CD4-positive, CD25-positive, alpha-beta regulatory T cell (primary cell): Measurements from ENCODE around the gene MIX23. TPM values are rescaled to one million over a fixed set of nuclear protein-coding genes. Genes with fewer than 3 reads are reported as not detected.

Experiments used
- ATAC-seq, 2 donors: fragments of 150-1000 bp; cut with Tn5 transposase; one replicate each; pipeline ENCODE4 v1.10.0; 2021; ENCODE audit warnings: low read depth in 2 of 2, moderate number of reproducible peaks in 2 of 2, moderate library complexity in 1 of 2
- DNase-seq, 3 donors: peaks; one replicate each; pipeline versions ENCODE4 v3.0.0 to v3.0.0-alpha.2; 2012 to 2022; ENCODE audit warnings: mixed read lengths in 1 of 3
- H3K27ac ChIP-seq: one replicate; pipeline ENCODE4 v1.7.0; 2013; ENCODE audit warnings: mild to moderate bottlenecking, low read length; ENCODE audit not compliant: insufficient read depth, poor library complexity, severe bottlenecking
- H3K27me3 ChIP-seq: one replicate; pipeline ENCODE4 v1.7.0; 2013; ENCODE audit warnings: low read length; ENCODE audit not compliant: control insufficient read depth, insufficient read depth
- H3K36me3 ChIP-seq: one replicate; pipeline ENCODE4 v1.7.0; 2013; ENCODE audit warnings: mild to moderate bottlenecking, low read length, moderate library complexity; ENCODE audit not compliant: control insufficient read depth, insufficient read depth
- H3K4me1 ChIP-seq: 2 replicates; pipeline ENCODE4 v1.7.0; 2013; ENCODE audit warnings: mild to moderate bottlenecking, low read length; ENCODE audit not compliant: insufficient read depth, control insufficient read depth, poor library complexity, severe bottlenecking
- H3K4me3 ChIP-seq: one replicate; pipeline ENCODE4 v1.7.0; 2013; ENCODE audit warnings: low read depth, mild to moderate bottlenecking, low read length, moderate library complexity
- H3K9me3 ChIP-seq, 2 experiments: 1 replicate in 1 of 2; 2 replicates in 1 of 2; pipeline ENCODE4 v1.7.0; 2013; ENCODE audit warnings: low read length in 2 of 2, mild to moderate bottlenecking in 1 of 2, moderate library complexity in 1 of 2; ENCODE audit not compliant: control insufficient read depth in 2 of 2
- H3K27ac Mint-ChIP-seq, 3 donors: one replicate each; pipeline ENCODE4 v1.8.0; 2020 to 2022; ENCODE audit warnings: mild to moderate bottlenecking in 3 of 3, mixed read lengths in 3 of 3, moderate library complexity in 2 of 3
- H3K27me3 Mint-ChIP-seq: one replicate; pipeline ENCODE4 v1.8.0; 2022; ENCODE audit warnings: mild to moderate bottlenecking, mixed read lengths
- H3K36me3 Mint-ChIP-seq: one replicate; pipeline ENCODE4 v1.8.0; 2020; ENCODE audit warnings: mixed read lengths
- H3K4me1 Mint-ChIP-seq, 4 donors: one replicate each; pipeline ENCODE4 v1.8.0; 2020 to 2022; ENCODE audit warnings: mixed read lengths in 4 of 4, mild to moderate bottlenecking in 1 of 4
- H3K4me3 Mint-ChIP-seq, 4 donors: one replicate each; pipeline ENCODE4 v1.8.0; 2020 to 2022; ENCODE audit warnings: mild to moderate bottlenecking in 4 of 4, mixed read lengths in 4 of 4, moderate library complexity in 3 of 4
- H3K9me3 Mint-ChIP-seq, 7 donors: one replicate each; pipeline ENCODE4 v1.8.0; 2020 to 2022; ENCODE audit warnings: mixed read lengths in 7 of 7, mild to moderate bottlenecking in 3 of 7, moderate library complexity in 2 of 7
- polyA plus RNA-seq, 4 donors: library from polyadenylated mRNA; unstranded; fragments of 300-500 nt; fragmentation: Illumina TruSeq; gene quantifications; one replicate each; pipeline ENCODE4 v1.2.3, GENCODE V29; 2021
- total RNA-seq: library from RNA; stranded (reverse); gene quantifications from one replicate; pipeline ENCODE4 v1.2.3, GENCODE V29; 2022

MIX23 gene
- total and polyA plus RNA-seq, 5 donors from 2014 or later = 14.1 to 33.1 (median 23.5) TPM

- DNase-seq (no peak), ATAC-seq (no peak)
- Mint-ChIP-seq H3K27ac (peak overlapping the region in 1 of 3 donors; percentile 95), H3K27me3 (no peaks in the 10 kb centered on the region), H3K4me3 (no peak overlapping the region), H3K4me1 (peaks cover 0 to 2% (median 0%) of the 10 kb centered on the region in 4 donors), H3K36me3 (peaks cover 24% of the 10 kb centered on the region), H3K9me3 (no peaks in the 10 kb centered on the region)
- Histone ChIP-seq H3K4me3 (no peak overlapping the region), H3K9me3 (no peaks in the 10 kb centered on the region), H3K4me1 (no peaks in the 10 kb centered on the region), H3K27ac (no peak overlapping the region), H3K36me3 (peaks cover 53% of the 10 kb centered on the region), H3K27me3 (no peaks in the 10 kb centered on the region)
These were observed 20.5 kb upstream of the MIX23 start for GRCh38 chr3:122403489-122403888.

GRCh38 chr3:122398920-122399319 lies 15.9 kb upstream of the MIX23 start:
- H3K27ac Mint-ChIP-seq = no peak overlapping the region
- H3K4me3 Mint-ChIP-seq = no peak overlapping the region
- no peak overlapping the region for H3K4me3 ChIP-seq
- no peaks in the 10 kb centered on the region for H3K27me3 Mint-ChIP-seq
- ATAC-seq (no peak), DNase-seq (no peak)
- peaks cover 0 to 10% (median 4%) of the 10 kb centered on the region in 4 donors for H3K4me1 Mint-ChIP-seq
- peaks cover 13% of the 10 kb centered on the region for H3K36me3 ChIP-seq
- H3K9me3 ChIP-seq = no peaks in the 10 kb centered on the region
- H3K4me1 ChIP-seq = no peaks in the 10 kb centered on the region
- H3K9me3 Mint-ChIP-seq = no peaks in the 10 kb centered on the region
- no peak overlapping the region for H3K27ac ChIP-seq
- H3K27me3 ChIP-seq = no peaks in the 10 kb centered on the region
- peaks cover 23% of the 10 kb centered on the region for H3K36me3 Mint-ChIP-seq

- peaks cover 12% of the 10 kb centered on the region for H3K36me3 Mint-ChIP-seq
- H3K9me3 ChIP-seq = no peaks in the 10 kb centered on the region
- H3K4me1 Mint-ChIP-seq = peaks cover 5 to 10% (median 8%) of the 10 kb centered on the region in 4 donors
- H3K36me3 ChIP-seq = no peaks in the 10 kb centered on the region
- no peaks in the 10 kb centered on the region for H3K27me3 Mint-ChIP-seq
- no peak overlapping the region for H3K4me3 Mint-ChIP-seq
- H3K4me3 ChIP-seq = no peak overlapping the region
- peak overlapping the region in 1 of 3 donors; percentile 60 for H3K27ac Mint-ChIP-seq
- H3K27me3 ChIP-seq = no peaks in the 10 kb centered on the region
- no peaks in the 10 kb centered on the region for H3K9me3 Mint-ChIP-seq
- ATAC-seq (no peak), DNase-seq (no peak)
- H3K4me1 ChIP-seq = no peaks in the 10 kb centered on the region
- no peak overlapping the region for H3K27ac ChIP-seq
These were observed 14.2 kb upstream of the MIX23 start for GRCh38 chr3:122397201-122397600.

GRCh38 chr3:122396511-122396910 lies 13.5 kb upstream of the MIX23 start:
- DNase-seq (no peak), ATAC-seq (no peak)
- Histone ChIP-seq H3K4me3 (no peak overlapping the region), H3K4me1 (no peaks in the 10 kb centered on the region), H3K27me3 (no peaks in the 10 kb centered on the region), H3K27ac (no peak overlapping the region), H3K36me3 (no peaks in the 10 kb centered on the region), H3K9me3 (no peaks in the 10 kb centered on the region)
- Mint-ChIP-seq H3K4me1 (peaks cover 6 to 10% (median 9%) of the 10 kb centered on the region in 4 donors), H3K36me3 (peaks cover 12% of the 10 kb centered on the region), H3K9me3 (no peaks in the 10 kb centered on the region), H3K4me3 (no peak overlapping the region), H3K27ac (no peak overlapping the region), H3K27me3 (no peaks in the 10 kb centered on the region)

GRCh38 chr3:122395582-122395981 lies 12.6 kb upstream of the MIX23 start:
- Histone ChIP-seq H3K9me3 (no peaks in the 10 kb centered on the region), H3K4me1 (no peaks in the 10 kb centered on the region), H3K27me3 (no peaks in the 10 kb centered on the region), H3K36me3 (no peaks in the 10 kb centered on the region), H3K4me3 (no peak overlapping the region), H3K27ac (no peak overlapping the region)
- Mint-ChIP-seq H3K27me3 (no peaks in the 10 kb centered on the region), H3K9me3 (no peaks in the 10 kb centered on the region), H3K4me3 (no peak overlapping the region), H3K36me3 (peaks cover 9% of the 10 kb centered on the region), H3K27ac (no peak overlapping the region), H3K4me1 (peaks cover 6 to 10% (median 9%) of the 10 kb centered on the region in 4 donors)
- ATAC-seq = no peak
- no peak for DNase-seq

GRCh38 chr3:122394173-122394572 lies 11.1 kb upstream of the MIX23 start:
- H3K9me3 ChIP-seq = no peaks in the 10 kb centered on the region
- Mint-ChIP-seq H3K27me3 (no peaks in the 10 kb centered on the region), H3K9me3 (no peaks in the 10 kb centered on the region), H3K4me3 (no peak overlapping the region), H3K4me1 (peaks cover 6 to 10% (median 9%) of the 10 kb centered on the region in 4 donors), H3K36me3 (peaks cover 9% of the 10 kb centered on the region), H3K27ac (no peak overlapping the region)
- H3K4me3 ChIP-seq = no peak overlapping the region
- H3K27ac ChIP-seq = no peak overlapping the region
- DNase-seq = no peak
- no peak for ATAC-seq
- H3K36me3 ChIP-seq = no peaks in the 10 kb centered on the region
- H3K4me1 ChIP-seq = no peaks in the 10 kb centered on the region
- no peaks in the 10 kb centered on the region for H3K27me3 ChIP-seq

GRCh38 chr3:122392868-122393844 lies 10.1 kb upstream of the MIX23 start:
- Histone ChIP-seq H3K4me1 (no peaks in the 10 kb centered on the region), H3K4me3 (no peak overlapping the region), H3K27me3 (no peaks in the 10 kb centered on the region), H3K36me3 (no peaks in the 10 kb centered on the region), H3K9me3 (no peaks in the 10 kb centered on the region), H3K27ac (no peak overlapping the region)
- Mint-ChIP-seq H3K27me3 (no peaks in the 10 kb centered on the region), H3K36me3 (peaks cover 10% of the 10 kb centered on the region), H3K4me1 (peaks cover 10 to 14% (median 11%) of the 10 kb centered on the region in 4 donors), H3K9me3 (no peaks in the 10 kb centered on the region), H3K27ac (peak overlapping the region in 1 of 3 donors; percentile 12), H3K4me3 (no peak overlapping the region)
- peak; percentile 11 to 71 (median 61) for DNase-seq
- ATAC-seq = no peak
